NCI-H82 treated with DMSO at 0.1 percent for 48 hours (cell line): ENCODE results near the gene CIPC.

ENCODE experiments used
- DNase-seq: peaks from one replicate; lab custom pipeline; 2025; ENCODE audit not compliant: unreplicated experiment; lab: John Stamatoyannopoulos, UW

Gene CIPC

DNA sequence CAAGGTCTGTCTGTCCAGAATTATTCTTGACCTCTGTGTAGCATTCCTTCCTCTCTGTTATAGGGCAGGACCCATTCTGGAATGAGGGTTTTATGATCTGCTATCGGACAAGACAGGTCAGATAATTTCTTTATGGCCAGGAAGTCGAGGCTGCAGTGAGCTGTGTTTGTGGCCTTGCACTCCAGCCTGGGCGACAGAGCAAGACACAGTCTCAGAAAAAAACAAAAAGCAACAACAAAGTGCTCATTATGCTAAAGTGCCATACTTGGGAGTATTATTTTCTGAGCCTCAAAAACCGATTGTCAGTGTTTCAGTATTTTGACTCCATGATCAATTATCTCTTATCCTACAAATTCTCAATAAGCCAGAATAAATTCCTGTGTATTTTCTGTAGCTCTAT is 4.1 kb downstream of the CIPC start:
- no peak for DNase-seq

DNA sequence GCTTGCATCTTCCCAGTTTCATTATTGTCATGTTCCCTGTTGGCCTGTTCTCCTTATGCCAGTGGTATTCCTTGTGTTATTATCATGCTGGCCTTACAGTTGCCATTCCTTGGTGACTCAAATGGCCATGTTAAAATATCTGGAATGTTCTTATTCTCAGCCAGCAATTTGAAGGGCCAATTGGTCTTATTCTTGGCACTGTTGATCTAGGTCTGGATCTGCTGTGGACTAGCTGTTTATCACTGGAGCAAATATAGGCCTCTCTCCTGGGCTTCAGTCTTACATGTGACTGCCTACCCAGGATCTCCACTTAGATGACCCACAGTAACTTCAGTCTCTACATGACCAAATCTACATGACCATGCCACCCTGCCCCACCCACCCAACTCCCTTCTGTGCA is 5.4 kb downstream of the CIPC start:
- no peak for DNase-seq

DNA sequence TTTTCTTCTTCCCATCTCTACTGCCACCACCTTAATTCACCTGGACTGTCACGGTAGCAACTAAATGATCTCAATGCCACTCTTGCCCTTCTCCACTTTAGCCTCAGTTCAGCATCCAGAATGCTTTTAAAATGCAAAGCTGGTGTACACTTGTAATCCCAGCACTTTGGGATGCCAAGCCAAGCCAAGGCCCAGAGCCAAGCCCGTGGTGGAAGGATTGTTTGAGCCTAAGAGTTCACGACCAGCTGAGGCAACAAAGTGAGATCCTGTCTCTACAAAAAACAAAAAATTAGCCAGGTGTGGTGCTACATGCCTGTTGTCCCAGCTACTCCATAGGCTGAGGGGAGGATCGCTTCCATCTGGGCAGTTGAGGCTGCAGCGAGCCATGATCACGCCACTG is 5.9 kb downstream of the CIPC start:
- no peak for DNase-seq

GRCh38 chr14:77104393-77104792 is 6.3 kb downstream of the CIPC start:
- no peak for DNase-seq

- no peak for DNase-seq
These were observed 7.3 kb downstream of the CIPC start for GRCh38 chr14:77105145-77105939.

DNA sequence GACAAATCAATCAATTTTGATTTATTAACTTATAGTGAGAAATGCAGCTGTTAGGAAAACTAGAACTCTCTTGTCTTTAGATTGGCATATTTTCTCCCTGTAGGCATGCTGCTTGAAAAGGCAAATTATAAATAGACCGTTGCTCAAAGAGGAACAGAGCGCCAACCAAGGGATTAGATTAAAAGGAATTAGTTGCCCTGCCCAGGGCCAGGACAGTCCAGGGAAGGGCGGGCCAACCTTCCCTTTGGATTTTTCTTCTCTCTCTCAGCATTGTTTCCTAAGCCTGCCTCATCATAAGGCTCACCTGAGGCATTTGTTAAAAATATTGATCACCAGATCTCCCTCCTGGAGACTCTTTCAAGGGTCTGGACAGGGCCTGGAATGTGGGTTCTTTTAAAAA is 8.6 kb downstream of the CIPC start:
- DNase-seq: no peak

DNA sequence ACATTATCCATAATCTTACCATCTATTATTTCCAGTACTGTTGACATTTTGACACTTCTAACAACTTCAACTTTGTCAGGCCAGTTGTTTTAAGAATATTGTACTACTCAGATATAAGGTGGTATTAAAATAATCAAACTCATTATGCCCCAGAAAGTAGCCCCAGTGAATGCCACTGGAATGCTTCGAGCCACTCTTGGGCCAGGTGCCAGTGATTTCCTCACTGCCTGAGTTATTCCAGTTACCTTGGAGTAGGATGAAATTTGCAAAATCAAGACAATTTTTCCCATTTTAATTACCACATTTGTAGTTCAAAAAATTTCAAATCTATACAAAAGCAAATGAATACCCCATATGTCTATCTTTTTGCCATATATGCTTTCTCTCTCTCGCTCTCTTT is 9.2 kb downstream of the CIPC start:
- no peak for DNase-seq

GRCh38 chr14:77108753-77109152 is 10.7 kb downstream of the CIPC start:
- no peak for DNase-seq

DNA sequence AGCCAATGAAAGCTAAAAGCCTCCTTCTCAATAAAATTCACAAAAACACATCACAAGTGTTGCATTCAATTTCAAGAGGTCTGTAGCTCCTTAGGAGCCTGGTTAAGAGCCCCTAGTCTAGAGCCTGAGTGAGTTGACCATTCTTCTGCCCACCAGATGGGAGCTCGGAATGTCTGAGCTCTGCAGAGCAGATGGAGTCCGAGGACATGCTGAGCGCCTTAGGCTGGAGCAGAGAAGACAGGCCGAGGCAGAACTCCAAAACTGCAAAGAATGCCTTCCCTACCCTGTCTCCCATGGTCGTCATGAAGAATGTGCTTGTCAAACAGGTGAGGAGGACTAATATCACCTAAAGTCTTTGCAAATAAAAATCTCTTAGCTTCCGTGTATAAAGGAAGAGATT is 11.6 kb downstream of the CIPC start:
- DNase-seq: no peak

- no peak for DNase-seq
These were observed 12.2 kb downstream of the CIPC start for GRCh38 chr14:77110286-77110685.

- no peak for DNase-seq
These were observed 13.0 kb downstream of the CIPC start for GRCh38 chr14:77111021-77111420.

- DNase-seq: no peak
These were observed 15.6 kb downstream of the CIPC start for GRCh38 chr14:77113644-77114043.

DNA sequence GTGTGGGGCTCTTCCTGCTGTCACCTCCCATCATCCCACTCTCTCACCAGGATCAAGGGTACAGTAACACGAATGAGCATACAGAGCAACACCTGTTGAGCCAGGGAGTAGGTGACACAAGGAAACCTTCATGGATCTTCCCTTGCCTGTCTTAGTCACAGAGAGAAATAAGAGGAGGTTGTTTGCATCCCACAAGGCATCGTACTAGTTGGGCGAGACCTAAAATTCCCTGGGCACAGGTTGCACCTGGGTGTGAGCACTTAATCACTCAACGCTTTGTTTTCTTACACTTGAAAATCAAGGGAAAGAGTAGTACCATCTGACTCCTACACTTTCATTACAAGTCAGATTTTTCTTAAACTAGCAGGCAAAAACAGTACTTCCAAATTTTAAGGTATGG is 16.6 kb downstream of the CIPC start:
- no peak for DNase-seq

GRCh38 chr14:77116172-77116817 is 18.2 kb downstream of the CIPC start:
- no peak for DNase-seq

GRCh38 chr14:77119851-77120250 is 21.8 kb downstream of the CIPC start:
- DNase-seq: no peak

DNA sequence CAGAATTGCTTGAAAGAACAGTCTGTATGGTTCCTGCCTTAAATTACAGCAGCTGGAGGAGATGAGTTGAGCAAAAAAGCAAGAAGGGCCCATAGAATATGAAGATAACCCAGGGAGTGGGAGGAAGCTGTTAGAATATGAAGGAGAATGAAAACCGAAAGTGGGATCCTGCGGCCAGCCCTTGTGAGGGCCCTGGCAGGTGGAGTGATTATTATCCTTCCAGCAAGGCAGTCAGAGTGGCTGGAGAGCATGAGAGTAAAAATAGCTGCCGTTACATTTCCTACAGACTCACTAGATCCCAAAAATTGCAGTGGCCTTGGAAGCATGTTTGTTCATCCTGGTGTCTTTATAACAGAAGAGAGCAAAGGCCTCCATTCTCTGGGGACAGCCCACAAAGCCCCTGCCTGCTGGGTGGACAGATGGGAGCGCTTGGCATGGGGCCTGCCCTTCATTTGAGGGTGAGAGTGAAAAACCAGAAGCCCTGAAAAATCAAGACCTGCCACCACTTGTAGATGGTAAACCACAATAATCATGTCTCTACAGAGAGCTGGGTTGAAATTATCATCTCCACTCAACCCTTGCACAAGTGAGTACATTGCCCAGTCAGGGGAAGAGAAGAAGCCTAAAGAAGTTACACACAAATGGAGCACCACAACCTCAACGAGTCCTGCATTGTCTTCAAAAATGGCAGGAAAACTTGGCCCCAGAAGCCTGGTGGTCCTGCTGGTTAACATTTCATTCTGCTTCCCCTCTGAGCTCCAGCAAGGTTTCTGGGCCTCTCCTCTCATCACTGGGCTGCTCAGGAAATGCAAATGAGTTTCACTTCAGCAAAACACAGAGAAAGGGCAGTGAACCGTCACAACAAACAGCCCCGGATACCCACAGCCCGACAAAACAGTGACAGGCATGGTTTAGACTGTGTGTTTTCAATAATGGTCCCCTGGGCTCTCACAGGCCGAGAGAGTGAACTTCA is 23.0 kb downstream of the CIPC start:
- no peak for DNase-seq

DNA sequence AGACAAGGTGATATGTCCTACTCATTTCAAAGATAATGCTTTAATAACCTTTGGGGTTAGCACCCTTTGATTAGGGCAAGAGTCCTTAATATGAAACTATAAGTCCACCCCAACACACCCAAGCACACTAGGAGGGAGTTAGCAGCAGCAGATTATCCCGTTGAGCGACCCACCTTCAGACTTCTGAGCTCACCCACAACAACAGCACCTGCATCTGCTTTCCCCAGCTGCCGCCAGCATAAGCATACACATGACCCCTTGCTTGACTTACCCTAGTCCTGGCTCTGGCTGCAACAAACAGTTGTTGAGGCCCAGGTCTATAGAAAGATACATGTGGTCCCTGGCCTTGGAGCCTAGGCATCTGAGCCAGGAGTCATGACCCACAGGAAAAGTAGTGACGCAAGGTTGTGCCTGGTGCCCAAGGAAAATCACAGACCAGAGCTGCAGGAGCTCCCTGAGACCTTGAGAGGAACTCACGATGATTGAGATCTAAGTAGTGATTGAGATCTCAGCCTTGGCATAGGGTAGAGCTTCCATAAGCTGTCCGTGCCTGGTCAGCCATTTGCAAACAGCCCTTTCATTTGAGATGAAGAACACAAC is 24.6 kb downstream of the CIPC start:
- peak; percentile 27 for DNase-seq

DNA sequence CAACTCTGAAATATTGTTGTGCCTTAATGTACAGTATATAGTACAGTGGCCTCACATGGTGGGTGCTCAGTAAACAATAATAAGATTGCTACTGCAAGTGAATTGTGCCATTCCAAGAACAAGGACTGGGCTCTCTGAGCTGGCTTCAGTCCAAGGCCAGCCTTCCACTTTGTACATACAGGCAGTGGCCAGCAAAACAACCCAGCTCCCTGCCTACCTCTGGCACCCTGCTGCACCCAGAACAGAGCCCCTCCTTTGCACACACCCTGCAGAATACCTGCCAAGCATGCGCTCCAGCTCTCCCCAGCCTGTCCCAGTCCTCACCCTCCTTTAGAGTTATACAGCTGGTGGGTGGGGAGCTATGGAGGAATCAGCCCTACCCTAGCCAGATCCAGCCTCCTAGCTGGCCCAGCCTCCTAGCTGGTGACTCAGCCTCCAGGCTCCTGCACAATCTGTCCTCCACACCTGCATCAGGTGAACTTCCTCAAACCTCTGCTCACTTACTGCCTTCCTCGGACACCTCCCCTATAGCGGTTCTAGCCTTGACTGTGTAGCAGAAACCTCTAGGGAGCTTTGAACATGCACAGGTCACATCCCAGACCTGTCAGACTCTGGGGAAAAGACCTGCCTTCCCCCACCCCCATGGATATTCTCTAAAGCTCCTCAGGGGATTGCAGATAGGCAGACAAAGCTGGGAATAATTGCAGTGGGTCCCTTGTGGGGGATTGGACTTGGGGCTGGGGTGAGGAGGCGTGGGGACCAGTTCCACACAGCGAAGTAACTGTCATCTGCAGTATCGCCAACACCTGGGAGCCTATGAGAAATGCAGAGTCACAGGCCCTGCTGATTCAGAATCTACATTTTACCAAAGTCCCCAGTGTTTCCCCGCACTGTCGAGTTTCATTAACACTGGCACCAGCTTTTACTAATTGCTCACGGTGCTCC is 25.6 kb downstream of the CIPC start:
- DNase-seq: no peak

- no peak for DNase-seq
These were observed 26.6 kb downstream of the CIPC start for GRCh38 chr14:77124345-77125280.
